Erythroblast (primary cell): ENCODE data around the gene DOCK8.
"Not testable (repeated sequence)": the region's sequence is repeated elsewhere in the genome, so short reads cannot be mapped to it uniquely, and the experiment has no call there.

Experiments used
- GATA1 ChIP-seq: IDR thresholded peaks from 2 replicates; pipeline ENCODE4 v1.6.1; 2011; ENCODE audit warnings: low read depth, mild to moderate bottlenecking, control low read depth, low read length, moderate library complexity
- POLR2A ChIP-seq: IDR thresholded peaks from 2 replicates; pipeline ENCODE4 v1.6.1; 2011; ENCODE audit warnings: mild to moderate bottlenecking, low read length

DNA sequence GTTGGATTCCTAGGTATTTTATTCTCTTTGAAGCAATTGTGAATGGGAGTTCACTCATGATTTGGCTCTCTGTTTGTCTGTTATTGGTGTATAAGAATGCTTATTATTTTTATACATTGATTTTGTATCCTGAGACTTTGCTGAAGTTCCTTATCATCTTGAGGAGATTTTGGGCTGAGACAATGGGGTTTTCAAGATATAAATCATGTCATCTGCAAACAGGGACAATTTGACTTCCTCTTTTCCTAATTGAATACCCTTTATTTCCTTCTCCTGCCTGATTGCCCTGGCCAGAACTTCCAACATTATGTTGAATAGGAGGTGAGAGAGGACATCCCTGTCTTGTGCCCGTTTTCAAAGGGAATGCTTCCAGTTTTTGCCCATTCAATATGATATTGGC, 17.0 kb downstream of the DOCK8 start:
- not testable (repeated sequence) for TF ChIP-seq POLR2A, GATA1
